HT-29 (cell line): ENCODE results near the gene ING1. TPM values are rescaled to one million over a fixed set of nuclear protein-coding genes. Genes with fewer than 3 reads are reported as not detected.
"Not testable (repeated sequence)": the region's sequence is repeated elsewhere in the genome, so short reads cannot be mapped to it uniquely, and the experiment has no call there.

Experiments used
- DNase-seq: peaks from one replicate; pipeline ENCODE4 v3.0.0-alpha.2; 2015; ENCODE audit warnings: low spot score
- total RNA-seq: library from RNA; depleted of rRNA; stranded (reverse); fragments of >200 nt; shearing (Covaris generic); gene quantifications from 2 replicates; pipeline ENCODE4 v1.2.3, GENCODE V29; 2014

Gene ING1
- total RNA-seq, 1 experiment from 2014 or later: 59.4 TPM

- no peak for DNase-seq
These were observed 23.0 kb upstream of the ING1 start for GRCh38 chr13:110690516-110690915.

DNA sequence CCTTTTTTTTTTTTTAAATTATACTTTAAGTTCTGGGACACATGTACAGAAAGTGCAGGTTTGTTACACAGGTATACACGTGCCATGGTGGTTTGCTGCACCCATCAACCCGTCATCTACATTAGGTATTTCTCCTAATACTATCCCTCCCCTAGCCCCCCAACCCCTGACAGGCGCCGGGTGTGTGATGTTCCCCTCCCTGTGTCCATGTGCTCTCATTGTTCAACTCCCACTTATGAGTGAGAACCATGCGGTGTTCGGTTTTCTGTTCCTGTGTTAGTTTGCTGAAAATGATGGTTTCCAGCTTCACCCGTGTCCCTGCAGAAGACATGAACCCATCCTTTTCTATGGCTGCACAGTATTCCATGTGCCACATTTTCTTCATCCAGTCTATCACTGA is 17.7 kb upstream of the ING1 start:
- DNase-seq: not testable (repeated sequence)

GRCh38 chr13:110696776-110697175 is 16.7 kb upstream of the ING1 start:
- DNase-seq: no peak

DNA sequence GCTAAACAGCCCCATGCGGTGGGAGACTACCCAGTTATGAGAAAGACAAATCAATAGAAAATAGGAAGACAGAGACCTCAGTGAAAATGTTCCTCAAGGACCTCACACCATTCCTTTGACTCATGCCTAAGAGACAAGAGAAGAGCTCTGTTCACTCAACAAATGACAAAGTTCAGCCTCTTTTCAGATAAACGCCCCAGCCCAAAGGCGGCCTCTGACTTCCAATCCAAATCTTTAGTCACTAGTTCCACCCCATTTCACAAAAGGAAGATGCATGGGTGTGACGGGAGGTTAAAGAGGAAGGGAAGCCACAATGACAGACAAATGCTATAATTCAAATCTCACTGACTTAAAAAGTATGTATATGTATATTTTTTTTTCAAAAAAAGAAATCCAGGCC is 15.7 kb upstream of the ING1 start:
- DNase-seq: no peak

DNA sequence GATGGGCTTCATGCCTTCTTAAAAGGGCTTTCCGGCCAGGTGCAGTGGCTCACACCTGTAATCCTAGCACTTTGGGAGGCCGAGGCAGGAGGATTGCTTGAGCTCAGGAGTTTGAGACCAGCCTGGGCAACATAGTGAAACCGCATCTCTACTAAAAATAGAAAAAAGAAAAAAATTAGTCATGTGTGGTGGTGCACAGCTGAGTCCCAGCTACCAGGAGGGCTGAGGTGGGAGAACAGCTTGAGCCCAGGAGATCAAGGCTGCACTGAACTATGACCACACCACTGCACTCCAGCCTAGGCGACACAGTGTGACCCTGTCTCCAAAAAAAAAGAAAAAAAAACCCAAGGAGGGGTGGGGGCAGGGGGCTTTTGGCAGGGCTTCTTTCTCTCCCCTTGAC is 14.8 kb upstream of the ING1 start:
- no peak for DNase-seq

DNA sequence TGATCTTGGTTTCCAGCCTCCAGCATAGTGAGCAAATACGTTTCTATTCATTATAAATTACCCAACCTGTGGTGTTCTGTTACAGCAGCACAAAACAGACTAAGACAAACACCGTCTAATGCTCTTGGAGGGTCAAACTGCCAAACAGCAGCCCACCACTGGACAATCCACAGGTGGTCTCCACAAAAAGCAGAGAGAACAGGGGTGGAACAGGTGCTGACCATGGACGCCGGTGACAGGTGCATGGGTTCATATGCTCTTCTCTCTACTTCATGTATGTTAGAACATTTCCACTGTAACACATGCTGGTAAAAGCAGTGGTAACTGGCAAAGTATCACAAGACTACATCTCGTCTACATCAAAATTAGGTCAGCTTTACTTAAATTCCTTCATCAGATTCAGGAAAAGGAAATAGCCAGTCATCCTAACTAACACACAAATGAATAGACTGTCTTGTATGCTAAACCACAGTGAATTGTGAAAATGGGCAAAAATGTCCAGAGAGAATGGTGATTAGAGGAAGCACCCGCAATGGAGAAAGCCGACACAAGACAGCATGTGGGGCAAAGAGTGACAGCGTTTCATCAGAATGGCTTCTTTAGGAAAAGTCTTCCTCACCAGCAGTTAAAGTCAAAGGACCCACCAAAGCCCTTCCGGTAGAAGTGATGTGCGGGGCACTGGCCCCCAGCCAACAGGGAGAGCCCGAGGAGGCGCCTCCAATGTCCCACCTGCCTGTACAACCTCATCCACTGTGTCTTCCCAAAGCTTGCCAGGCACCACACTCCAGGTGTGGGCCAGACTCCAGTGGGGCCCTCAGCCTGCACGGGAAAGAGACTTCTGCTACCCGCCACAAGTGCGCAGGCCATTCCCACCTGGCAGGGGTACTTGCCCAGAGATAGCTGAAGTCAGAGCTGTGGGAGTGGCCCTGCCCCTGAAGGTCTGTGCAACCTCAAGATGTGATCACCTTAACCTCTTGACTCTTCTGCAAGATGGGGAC is 14.1 kb upstream of the ING1 start:
- no peak for DNase-seq

GRCh38 chr13:110700186-110700585 is 13.3 kb upstream of the ING1 start:
- DNase-seq: no peak

- no peak for DNase-seq
These were observed 12.9 kb upstream of the ING1 start for GRCh38 chr13:110700641-110701040.

DNA sequence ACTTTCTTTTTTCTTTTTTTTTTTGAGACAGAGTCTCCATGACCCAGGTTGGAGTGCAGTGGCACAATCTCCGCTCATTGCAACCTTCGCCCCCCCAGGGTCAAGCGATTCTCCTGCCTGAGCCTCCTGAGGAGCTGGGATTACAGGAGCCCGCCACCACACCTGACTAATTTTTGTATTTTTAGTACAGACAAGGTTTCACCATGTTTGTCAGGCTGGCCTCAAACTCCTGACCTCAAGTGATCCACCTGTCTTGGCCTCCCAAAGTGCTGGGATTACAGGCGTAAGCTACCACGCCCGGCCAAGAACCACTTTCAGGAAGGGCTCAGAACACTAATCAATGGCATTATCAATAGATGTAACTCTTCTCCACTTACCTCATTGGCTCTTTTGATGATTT is 12.4 kb upstream of the ING1 start:
- DNase-seq: not testable (repeated sequence)

- DNase-seq: no peak
These were observed 11.4 kb upstream of the ING1 start for GRCh38 chr13:110702089-110702488.

GRCh38 chr13:110702591-110703526 is 10.6 kb upstream of the ING1 start:
- no peak for DNase-seq

GRCh38 chr13:110705356-110705825 is 8.1 kb upstream of the ING1 start:
- peak; percentile 45 for DNase-seq

- peak; percentile 99 for DNase-seq
These were observed 7.5 kb upstream of the ING1 start, which contains the start of gene CARS2 for GRCh38 chr13:110705826-110706569. Gene CARS2, minus strand, starts transcription at chr13:110706116. Its CDS starts 23 bp downstream, at chr13:110706093.

- no peak for DNase-seq
These were observed 6.7 kb upstream of the ING1 start for GRCh38 chr13:110706570-110707372.

- DNase-seq: peak; percentile 97
These were observed 1.2 kb upstream of the ING1 start for GRCh38 chr13:110712081-110712848.

DNA sequence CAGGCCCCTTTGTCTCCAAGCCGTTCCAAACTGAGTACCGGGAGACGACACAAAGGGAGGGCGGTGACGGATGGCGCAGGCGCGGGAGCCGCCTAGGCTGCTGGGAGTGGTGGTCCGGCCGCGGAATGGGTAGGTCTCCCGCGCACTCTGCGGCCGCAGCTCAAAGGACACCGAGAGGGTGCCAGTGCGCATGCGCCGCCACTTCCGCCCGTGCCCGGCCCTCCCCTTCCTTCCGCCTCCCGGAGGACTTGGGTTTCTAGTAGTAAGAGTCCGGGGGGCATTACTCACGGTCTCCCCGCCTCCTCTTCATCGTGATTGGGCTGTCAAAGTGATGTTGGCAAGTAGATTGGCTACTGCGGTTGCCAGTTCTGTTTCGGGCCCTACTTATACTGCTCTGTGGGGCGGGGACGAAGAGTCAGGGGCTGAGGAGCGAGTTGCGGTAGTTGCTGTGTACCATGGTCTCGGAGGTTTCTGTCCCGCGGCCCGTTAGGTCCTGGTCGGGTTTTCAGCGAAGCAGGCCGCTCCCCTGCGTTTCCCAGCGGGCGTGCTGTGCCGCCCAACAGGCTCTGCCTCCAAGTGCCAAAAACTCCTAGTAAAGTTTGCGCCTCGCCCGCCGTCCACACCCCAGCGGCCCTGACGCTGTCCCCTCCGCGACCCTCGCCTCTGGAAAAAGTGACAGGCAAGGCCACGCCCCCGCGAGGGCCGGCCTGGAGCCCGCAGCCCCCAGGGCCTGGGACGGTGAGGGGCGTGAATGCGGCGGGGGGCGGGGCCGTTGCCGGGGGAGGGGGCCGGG is 455 bp upstream of the ING1 start:
- peak; percentile 100 for DNase-seq

DNA sequence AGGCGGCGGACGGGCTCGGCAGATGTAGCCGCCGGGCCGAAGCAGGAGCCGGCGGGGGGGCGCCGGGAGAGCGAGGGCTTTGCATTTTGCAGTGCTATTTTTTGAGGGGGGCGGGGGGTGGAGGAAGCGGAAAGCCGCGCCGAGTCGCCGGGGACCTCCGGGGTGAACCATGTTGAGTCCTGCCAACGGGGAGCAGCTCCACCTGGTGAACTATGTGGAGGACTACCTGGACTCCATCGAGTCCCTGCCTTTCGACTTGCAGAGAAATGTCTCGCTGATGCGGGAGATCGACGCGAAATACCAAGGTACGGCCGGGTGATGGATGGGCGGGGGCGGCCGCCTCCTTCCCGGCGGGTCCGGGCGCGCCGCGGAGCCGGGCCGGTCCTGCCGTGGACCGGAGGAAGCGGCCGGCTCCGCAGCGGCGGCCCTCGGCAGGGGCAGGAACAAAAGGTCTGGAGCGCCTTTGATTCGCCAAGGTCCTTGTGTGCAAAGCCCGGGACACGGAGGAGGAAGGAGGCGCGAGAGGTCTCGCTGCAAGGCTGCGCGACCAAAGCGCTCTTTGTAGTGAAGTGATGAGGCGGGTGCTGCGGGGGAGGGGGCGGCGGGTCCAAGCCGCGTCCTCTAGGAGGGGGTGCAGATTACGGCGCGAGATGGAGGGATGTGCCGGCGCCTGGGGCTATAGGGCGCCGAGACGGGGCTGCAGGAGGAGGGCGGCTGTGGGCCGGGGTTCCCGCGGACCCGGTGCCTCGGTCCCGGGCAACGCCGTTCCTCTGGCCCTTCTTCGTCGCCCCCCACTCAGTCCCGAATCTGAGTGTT is 689 bp downstream of the ING1 start:
- peak; percentile 50 for DNase-seq
